HepG2 (cell line): ENCODE results near the gene TRIM23. TPM values are rescaled to one million over a fixed set of nuclear protein-coding genes. Genes with fewer than 3 reads are reported as not detected.

Source experiments
- ASH2L ChIP-seq: fragments of 300-600, 200-600 bp; sonication (generic); IDR thresholded peaks from 2 replicates; pipeline ENCODE4 v1.7.0; 2017; ENCODE audit warnings: low read depth, mild to moderate bottlenecking, moderate library complexity, mixed read lengths, low read length; ENCODE audit not compliant: insufficient read length
- CSRNP1 ChIP-seq: sonication (generic); formaldehyde crosslinking; IDR thresholded peaks from 2 replicates; pipeline ENCODE4 v1.8.1; 2023; ENCODE audit warnings: mild to moderate bottlenecking, missing genetic modification reagents
- DMAP1 ChIP-seq: IDR thresholded peaks from 2 replicates; pipeline ENCODE4 v1.6.1; 2016
- HDAC1 ChIP-seq: sonication (generic); formaldehyde crosslinking; IDR thresholded peaks from 2 replicates; pipeline ENCODE4 v1.5.1; 2020; ENCODE audit warnings: mild to moderate bottlenecking, missing genetic modification reagents
- HNRNPLL ChIP-seq: fragments of 200-400 bp; formaldehyde crosslinking; IDR thresholded peaks from 2 replicates; pipeline ENCODE4 v1.6.1; 2017; ENCODE audit warnings: mild to moderate bottlenecking, low read depth, low read length; ENCODE audit not compliant: poor library complexity, severe bottlenecking
- IRF9 ChIP-seq: sonication (generic); formaldehyde crosslinking; IDR thresholded peaks from 2 replicates; pipeline ENCODE4 v1.8.0; 2022; ENCODE audit warnings: missing genetic modification reagents, mild to moderate bottlenecking, borderline replicate concordance
- NR1H2 ChIP-seq: sonication (generic); formaldehyde crosslinking; IDR thresholded peaks from 2 replicates; pipeline ENCODE4 v1.8.1; 2022; ENCODE audit warnings: low read depth, missing genetic modification reagents, borderline replicate concordance
- SIN3B ChIP-seq: fragments of 150-350 bp; IDR thresholded peaks from 2 replicates; pipeline ENCODE4 v1.6.1; 2014; ENCODE audit warnings: low read length
- SP2 ChIP-seq: sonication (generic); formaldehyde crosslinking; IDR thresholded peaks from 2 replicates; pipeline ENCODE4 v1.5.1; 2020; ENCODE audit warnings: mild to moderate bottlenecking, missing genetic modification reagents
- TOPORS ChIP-seq: sonication (generic); formaldehyde crosslinking; IDR thresholded peaks from 2 replicates; pipeline ENCODE4 v1.8.0; 2023; ENCODE audit warnings: mild to moderate bottlenecking, missing genetic modification reagents
- ZBTB8A ChIP-seq: sonication (generic); formaldehyde crosslinking; IDR thresholded peaks from 2 replicates; pipeline ENCODE4 v1.4.0; 2020; ENCODE audit warnings: mild to moderate bottlenecking, low read depth, missing genetic modification reagents, borderline replicate concordance
- ZNF232 ChIP-seq: sonication (generic); formaldehyde crosslinking; IDR thresholded peaks from 2 replicates; pipeline ENCODE4 v1.4.0; 2020; ENCODE audit warnings: missing genetic modification reagents, borderline replicate concordance
- ZNF234 ChIP-seq: sonication (generic); formaldehyde crosslinking; conservative IDR thresholded peaks from 2 replicates; pipeline ENCODE4 v1.5.1; 2020; ENCODE audit warnings: mild to moderate bottlenecking, missing genetic modification reagents
- ZNF264 ChIP-seq: sonication (generic); formaldehyde crosslinking; IDR thresholded peaks from 2 replicates; pipeline ENCODE4 v1.4.0; 2020; ENCODE audit warnings: missing genetic modification reagents
- ZNF317 ChIP-seq: sonication (generic); formaldehyde crosslinking; IDR thresholded peaks from 2 replicates; pipeline ENCODE4 v1.5.0; 2020; ENCODE audit warnings: mild to moderate bottlenecking, missing genetic modification reagents
- ZNF713 ChIP-seq: sonication (generic); formaldehyde crosslinking; IDR thresholded peaks from 2 replicates; pipeline ENCODE4 v1.4.0; 2020; ENCODE audit warnings: mild to moderate bottlenecking, missing genetic modification reagents
- ZNF770 ChIP-seq: sonication (generic); formaldehyde crosslinking; IDR thresholded peaks from 2 replicates; pipeline ENCODE4 v1.5.0; 2020; ENCODE audit warnings: mild to moderate bottlenecking, missing genetic modification reagents
- ZSCAN25 ChIP-seq: sonication (generic); formaldehyde crosslinking; IDR thresholded peaks from 2 replicates; pipeline ENCODE4 v1.8.0; 2022; ENCODE audit warnings: mild to moderate bottlenecking, missing genetic modification reagents
- ZZZ3 ChIP-seq: sonication (generic); formaldehyde crosslinking; IDR thresholded peaks from 2 replicates; pipeline ENCODE4 v1.4.0; 2020; ENCODE audit warnings: missing genetic modification reagents, mild to moderate bottlenecking, borderline replicate concordance
- polyA plus RNA-seq, 8 experiments: library from polyadenylated mRNA; depleted of rRNA in 3 of 8; stranded (reverse) in 7 of 8; unstranded in 1 of 8; fragments of >200 nt; fragmentation: Illumina TruSeq in 4 of 8; extraction: Trizol in 4 of 8; gene quantifications; 2 replicates each; pipeline versions ENCODE4 v1.2.1 to v1.2.3, GENCODE V29; 2011 to 2016; ENCODE audit warnings: low read depth in 4 of 8, missing spikeins in 1 of 8, mixed read lengths in 1 of 8; ENCODE audit not compliant: insufficient read depth in 1 of 8
- total RNA-seq, 5 experiments: library from RNA; depleted of rRNA; stranded (reverse); fragments of >200 nt; fragmentation: Illumina TruSeq; extraction: Trizol; gene quantifications; 2 replicates each; pipeline ENCODE4 v1.2.3, GENCODE V29; 2016; ENCODE audit warnings: low read depth in 1 of 5
- TF ChIP-seq, protein P1 (sequence below): IDR thresholded peaks from 2 replicates; pipeline ENCODE4 v1.6.1; 2016; ENCODE audit warnings: missing compliant biosample characterization, missing genetic modification reagents, borderline replicate concordance
- TF ChIP-seq, protein P2 (sequence below): sonication (generic); formaldehyde crosslinking; IDR thresholded peaks from 2 replicates; pipeline ENCODE4 v1.8.1; 2023; ENCODE audit warnings: mild to moderate bottlenecking, missing genetic modification reagents, borderline replicate concordance

Gene TRIM23
- total and polyA plus RNA-seq, 2 of the 13 experiments (the other 11 are each of a cell fraction or from before 2014, with no cell fraction given): 4.6 to 11.4 TPM

- TF ChIP-seq ZNF264 (CRISPR knock-in tag) (0 out of 2 replicates have a peak, but pooled peaks have one; percentile 53), TOPORS (no peak), CSRNP1 (CRISPR knock-in tag) (0 out of 2 replicates have a peak, but pooled peaks have one; percentile 28), ZSCAN25 (CRISPR knock-in tag) (0 out of 2 replicates have a peak, but pooled peaks have one; percentile 32), HNRNPLL (peak; percentile 95), NR1H2 (CRISPR knock-in tag) (no peak), ZZZ3 (CRISPR knock-in tag) (peak; percentile 80; the same call in 1 of the 2 replicates), IRF9 (CRISPR knock-in tag) (peak; percentile 76; the same call in 1 of the 2 replicates), ASH2L (peak; percentile 84), ZBTB8A (CRISPR knock-in tag) (no peak; the same call in 1 of the 2 replicates), ZNF770 (CRISPR knock-in tag) (peak; percentile 61; the same call in 1 of the 2 replicates), ZNF317 (CRISPR knock-in tag) (0 out of 2 replicates have a peak, but pooled peaks have one; percentile 57), DMAP1 (no peak; the same call in 1 of the 2 replicates), ZNF713 (CRISPR knock-in tag) (no peak), ZNF232 (CRISPR knock-in tag) (no peak), HDAC1 (CRISPR knock-in tag) (peak; percentile 50; the same call in 1 of the 2 replicates), SP2 (CRISPR knock-in tag) (no peak), SIN3B (0 out of 2 replicates have a peak, but pooled peaks have one; percentile 25), ZNF234 (CRISPR knock-in tag) (no peak)
- TF ChIP-seq, protein P1, sequence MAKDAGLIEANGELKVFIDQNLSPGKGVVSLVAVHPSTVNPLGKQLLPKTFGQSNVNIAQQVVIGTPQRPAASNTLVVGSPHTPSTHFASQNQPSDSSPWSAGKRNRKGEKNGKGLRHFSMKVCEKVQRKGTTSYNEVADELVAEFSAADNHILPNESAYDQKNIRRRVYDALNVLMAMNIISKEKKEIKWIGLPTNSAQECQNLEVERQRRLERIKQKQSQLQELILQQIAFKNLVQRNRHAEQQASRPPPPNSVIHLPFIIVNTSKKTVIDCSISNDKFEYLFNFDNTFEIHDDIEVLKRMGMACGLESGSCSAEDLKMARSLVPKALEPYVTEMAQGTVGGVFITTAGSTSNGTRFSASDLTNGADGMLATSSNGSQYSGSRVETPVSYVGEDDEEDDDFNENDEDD (CRISPR knock-in tag): no peak; the same call in 1 of the 2 replicates
- TF ChIP-seq, protein P2, sequence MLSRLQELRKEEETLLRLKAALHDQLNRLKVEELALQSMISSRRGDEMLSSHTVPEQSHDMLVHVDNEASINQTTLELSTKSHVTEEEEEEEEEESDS (CRISPR knock-in tag): peak; percentile 51; the same call in 1 of the 2 replicates
Measured at GRCh38 chr5:65624025-65624570, at the start of gene TRIM23 (continued).
